GM12873 (cell line): Measurements from ENCODE around the gene GABRA4.

Source experiments
- TF ChIP-seq, protein P1 (sequence below): IDR thresholded peaks from 2 replicates; pipeline ENCODE4 v1.5.1; 2012; ENCODE audit warnings: low read depth, mild to moderate bottlenecking, moderate library complexity, low read length, control low read depth; ENCODE audit not compliant: insufficient read depth; ENCODE audit errors: missing control alignments

GABRA4 gene

DNA sequence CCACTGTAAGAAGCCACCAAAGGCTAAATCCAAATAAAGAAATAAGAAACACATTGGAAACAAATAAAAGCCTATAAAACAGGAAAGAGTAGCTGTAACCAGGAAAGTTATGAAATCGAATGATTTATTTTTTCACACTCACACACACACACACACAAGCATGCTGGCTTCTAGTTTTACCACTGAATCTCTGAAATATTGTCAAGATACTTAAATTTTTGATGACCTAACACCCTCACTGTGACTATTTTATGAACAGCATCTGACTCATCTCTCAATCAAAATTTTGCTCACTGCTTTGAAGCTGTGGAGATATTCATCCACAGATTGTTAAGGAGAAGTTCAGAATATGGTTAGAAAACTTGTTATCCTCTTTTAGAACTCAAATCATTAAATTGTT lies 24.1 kb upstream of the GABRA4 start:
- TF ChIP-seq, protein P1, sequence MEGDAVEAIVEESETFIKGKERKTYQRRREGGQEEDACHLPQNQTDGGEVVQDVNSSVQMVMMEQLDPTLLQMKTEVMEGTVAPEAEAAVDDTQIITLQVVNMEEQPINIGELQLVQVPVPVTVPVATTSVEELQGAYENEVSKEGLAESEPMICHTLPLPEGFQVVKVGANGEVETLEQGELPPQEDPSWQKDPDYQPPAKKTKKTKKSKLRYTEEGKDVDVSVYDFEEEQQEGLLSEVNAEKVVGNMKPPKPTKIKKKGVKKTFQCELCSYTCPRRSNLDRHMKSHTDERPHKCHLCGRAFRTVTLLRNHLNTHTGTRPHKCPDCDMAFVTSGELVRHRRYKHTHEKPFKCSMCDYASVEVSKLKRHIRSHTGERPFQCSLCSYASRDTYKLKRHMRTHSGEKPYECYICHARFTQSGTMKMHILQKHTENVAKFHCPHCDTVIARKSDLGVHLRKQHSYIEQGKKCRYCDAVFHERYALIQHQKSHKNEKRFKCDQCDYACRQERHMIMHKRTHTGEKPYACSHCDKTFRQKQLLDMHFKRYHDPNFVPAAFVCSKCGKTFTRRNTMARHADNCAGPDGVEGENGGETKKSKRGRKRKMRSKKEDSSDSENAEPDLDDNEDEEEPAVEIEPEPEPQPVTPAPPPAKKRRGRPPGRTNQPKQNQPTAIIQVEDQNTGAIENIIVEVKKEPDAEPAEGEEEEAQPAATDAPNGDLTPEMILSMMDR: no peak

DNA sequence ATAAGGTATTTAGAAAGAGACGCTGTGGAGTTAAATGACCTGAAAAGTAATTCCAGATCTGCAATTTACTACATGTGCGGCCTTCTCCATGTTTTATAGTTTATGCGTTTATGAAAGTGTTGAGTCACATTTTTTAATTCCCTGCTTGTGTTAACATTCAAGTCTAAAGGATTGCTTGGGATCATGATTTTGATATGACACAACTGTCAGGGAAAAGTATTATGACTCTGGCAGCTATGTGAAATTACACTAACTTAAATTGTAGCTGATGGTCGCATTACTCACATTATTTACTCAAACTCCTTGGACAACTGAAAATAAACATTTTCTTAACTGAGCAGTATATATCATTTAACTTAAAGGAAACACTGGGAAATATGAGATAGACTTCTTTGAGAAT lies 23.7 kb upstream of the GABRA4 start:
- TF ChIP-seq, protein P1: no peak

DNA sequence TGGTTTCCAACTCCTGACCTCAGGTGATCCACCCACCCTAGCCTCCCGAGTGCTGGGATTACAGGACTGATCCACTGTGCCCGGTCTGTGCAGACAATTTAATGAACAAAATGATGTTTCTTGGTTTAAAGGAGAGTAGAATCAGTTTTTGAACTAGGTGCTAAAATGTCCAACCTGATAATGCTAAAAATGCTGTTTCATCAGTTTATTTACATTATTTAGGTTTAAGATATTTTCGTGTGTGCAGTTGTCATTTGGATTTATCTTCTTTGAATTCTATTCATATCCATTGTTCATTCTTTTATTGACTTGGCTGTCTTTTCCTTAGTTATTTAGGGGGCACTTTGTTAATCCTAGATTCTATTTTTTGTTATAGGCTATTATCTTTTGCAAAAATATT lies 20.0 kb upstream of the GABRA4 start:
- TF ChIP-seq, protein P1: no peak

DNA sequence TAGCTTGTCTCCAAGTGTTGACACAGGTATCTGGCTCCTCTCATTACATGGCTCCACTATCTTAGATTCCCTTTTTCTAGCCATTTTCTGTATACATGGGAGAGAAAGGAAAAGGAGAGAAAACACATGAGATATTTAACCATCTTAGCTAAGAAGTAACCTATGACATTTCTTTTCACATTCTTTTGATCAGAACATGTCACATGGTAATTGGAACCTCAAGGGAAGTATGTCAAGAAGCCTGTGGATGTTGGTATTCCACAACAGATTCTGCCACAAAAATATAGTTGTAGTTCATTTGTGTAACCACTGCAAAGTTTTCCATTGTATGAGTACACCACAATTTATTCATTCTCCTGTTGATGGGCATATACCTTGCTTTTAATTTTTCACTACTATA lies 19.3 kb upstream of the GABRA4 start:
- TF ChIP-seq, protein P1: no peak

DNA sequence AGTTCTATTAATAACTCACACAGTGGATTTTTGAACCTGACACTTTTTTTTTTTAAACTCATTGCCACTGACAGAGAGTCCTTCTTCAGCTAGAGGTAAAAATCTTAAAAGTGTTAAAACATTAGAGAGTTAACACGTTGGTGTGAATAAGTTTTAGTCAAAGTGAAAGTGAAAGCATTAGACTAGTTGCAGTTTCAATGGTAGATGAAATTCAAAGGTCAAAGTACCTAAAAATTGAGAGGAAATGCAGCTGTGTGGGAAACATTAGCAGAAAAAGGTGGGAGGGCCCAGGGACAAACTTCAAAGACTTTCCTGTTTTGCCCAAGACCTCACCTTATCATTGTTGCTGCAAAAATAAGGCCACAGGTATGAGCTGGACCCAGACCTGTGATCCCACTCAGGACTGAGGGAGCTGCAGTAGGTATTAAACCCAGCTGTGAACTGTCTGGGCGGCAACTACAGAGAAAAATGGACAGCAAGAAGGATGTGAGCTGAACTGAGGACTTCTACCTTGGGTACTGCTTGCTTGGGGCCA lies 17.6 kb upstream of the GABRA4 start:
- TF ChIP-seq, protein P1: no peak

DNA sequence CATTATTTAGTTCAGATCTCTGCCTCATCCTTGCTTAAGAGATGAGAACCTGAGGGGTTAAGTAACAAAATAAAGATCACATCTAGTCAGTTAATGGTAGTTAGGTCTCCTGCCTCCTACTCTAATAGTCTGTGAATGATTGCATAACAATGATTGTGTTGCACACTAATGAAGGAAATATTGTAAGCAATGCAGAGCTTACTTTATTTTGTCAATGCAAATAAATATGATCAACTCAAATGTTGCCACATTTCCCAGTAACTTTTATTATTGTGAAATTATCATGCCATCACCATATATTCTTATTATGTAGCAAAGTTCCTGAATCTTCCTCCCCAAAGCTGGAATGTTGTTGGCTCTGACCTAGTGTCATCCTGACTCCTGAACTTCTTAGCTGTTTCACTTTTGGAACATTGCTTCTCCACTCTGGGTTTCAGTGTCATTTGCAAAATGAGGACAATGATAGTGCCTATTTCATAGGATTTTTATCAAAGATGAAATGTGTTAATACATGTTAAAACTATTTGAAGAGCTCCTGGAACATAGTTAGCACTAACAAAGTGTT lies 17.0 kb upstream of the GABRA4 start:
- TF ChIP-seq, protein P1: no peak

DNA sequence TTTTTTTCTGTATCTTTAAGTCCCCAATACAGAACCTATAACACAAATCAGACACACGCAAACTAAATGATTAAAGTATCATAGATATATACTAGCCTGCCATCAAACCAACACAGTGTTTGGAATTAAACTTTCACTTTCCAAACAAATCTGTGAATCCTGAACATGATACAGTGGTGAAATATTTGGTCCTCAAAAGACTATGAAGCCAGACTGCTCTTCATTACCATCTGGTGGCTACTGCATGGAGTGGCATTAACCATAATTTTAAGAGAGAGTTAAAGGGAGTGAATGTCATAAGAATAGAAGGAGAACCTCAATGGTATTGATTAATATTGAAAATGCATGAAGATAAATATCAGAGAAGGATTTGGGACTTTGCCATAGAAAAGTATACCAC lies 9.2 kb upstream of the GABRA4 start:
- TF ChIP-seq, protein P1: no peak

DNA sequence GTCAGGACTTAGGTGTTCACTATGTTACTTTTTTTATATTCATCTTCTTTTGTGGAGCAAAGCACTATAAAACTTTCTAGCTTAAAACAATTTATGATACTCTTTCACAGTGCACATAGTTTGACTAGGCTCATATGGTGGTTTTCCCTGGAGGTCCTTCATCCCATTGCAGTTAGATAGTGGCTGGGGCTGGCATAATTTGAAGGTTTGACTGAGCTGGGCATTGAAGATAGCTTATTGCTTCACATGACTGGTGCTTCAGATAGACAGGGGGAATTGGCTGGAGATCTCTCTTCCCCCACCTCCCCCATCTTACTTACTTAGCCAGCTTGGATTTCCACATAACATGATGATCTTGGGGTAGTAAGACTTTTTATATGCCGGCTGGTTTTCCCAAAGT lies 7.0 kb upstream of the GABRA4 start:
- TF ChIP-seq, protein P1: no peak
